HG03159 (cell line): ENCODE results near the gene DTX3.
"Not testable (repeated sequence)": the region's sequence is repeated elsewhere in the genome, so short reads cannot be mapped to it uniquely, and the experiment has no call there.

Experiments used
- ATAC-seq: cut with Tn5 transposase; IDR thresholded peaks from one replicate; pipeline ENCODE4 v1.9.1; 2021; ENCODE audit warnings: mild to moderate bottlenecking, moderate library complexity; ENCODE audit not compliant: unreplicated experiment

The DTX3 gene

DNA sequence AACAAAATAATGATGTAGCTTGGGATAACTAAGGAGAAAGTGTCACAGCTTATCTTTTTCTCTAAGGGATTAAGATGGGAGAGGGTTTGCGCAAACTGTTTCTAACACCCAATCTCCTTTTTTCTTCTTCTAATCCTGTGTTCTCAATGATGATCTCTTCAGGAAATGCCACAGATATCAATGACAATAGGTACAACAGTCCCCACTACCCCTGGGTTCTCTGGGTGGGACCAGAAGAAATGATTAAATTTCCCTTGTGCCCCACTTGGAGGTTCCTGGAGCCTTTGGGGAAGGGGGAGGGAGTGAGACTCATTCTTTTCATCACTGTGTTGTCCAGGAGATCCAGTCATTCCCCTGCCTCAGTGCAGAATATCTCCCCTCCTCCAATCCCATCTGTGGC, 22.2 kb upstream of the DTX3 start:
- ATAC-seq, result no peak

DNA sequence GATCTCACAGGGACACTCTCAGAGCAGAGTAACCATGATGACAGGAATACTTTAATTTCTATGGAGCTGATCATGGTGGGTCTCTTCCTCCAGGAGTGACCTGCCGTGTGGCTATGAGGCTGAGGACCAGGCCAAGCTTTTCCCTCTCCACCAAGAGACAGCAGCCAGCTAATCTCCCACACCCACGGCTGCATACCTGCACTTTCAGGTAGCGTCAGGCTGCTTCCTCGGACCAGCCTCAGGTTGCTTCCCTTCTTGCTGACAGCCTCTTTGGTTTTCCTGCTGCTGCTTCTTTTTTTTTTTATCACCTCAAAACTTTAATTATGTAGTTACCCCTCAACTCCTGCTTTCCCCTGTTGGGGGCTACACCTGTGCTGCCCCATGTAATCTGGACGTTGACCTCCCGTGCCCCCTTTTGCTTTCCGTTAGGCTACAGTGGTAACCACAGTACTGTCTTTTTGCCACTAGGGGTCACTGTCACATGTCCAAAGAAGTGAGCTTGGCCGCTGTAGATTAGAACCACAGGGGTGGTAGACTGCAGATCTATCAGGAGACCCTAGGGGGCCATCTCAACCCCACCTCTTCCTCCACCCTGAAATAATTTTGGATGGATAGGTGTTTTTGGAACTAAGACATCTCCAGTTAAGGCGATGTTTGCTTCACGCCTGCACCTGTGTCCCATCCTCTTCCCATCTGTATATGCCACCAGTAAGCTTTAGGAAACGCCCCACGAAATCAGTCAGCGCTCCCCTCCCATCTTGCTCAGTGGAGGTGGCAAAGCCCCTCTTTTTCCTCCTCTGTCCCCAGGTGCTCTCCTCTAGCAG, 21.4 kb upstream of the DTX3 start:
- peak; percentile 98 for ATAC-seq

GRCh38 chr12:57584050-57584449, 20.6 kb upstream of the DTX3 start:
- ATAC-seq, result no peak

DNA sequence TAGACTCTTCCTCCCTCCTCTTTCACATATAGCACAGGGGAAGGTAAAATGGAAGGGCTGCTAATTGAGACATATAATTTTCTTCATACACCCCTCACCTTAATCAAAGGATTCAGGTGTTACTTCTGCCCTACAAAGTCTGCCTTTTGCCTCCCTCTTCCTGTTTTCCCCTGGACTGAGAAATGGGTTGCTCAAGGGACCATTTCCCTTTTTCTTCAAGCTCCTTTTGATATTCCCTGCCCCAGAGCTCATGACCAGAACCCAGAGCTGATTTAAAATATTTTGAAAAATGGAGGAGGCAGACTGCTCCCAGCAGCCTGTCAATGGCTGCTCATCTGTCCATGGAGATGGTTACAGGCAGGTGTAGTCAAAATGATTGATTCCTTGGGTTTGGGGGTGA, 19.9 kb upstream of the DTX3 start:
- ATAC-seq, result no peak

GRCh38 chr12:57585156-57585555, 19.5 kb upstream of the DTX3 start:
- ATAC-seq, result no peak

DNA sequence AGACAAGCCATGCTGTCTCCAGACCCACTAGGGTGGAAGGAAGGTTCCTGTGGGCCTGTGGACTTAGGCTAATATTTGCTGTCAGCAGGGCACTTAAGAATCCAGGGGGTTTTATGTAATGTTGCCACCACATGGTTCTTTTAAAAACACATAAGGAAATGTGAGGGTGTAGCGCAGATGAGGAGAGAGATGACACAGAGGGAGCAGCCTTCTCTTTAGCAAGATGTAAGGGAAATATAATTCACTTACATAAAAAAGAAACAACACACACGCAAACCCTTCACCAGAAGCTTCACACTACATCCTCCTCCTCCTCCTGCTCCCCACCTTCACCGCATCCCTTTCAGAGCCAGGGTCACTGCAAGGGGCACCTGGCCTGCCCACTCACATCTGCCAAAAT, 18.5 kb upstream of the DTX3 start:
- ATAC-seq, result no peak

DNA sequence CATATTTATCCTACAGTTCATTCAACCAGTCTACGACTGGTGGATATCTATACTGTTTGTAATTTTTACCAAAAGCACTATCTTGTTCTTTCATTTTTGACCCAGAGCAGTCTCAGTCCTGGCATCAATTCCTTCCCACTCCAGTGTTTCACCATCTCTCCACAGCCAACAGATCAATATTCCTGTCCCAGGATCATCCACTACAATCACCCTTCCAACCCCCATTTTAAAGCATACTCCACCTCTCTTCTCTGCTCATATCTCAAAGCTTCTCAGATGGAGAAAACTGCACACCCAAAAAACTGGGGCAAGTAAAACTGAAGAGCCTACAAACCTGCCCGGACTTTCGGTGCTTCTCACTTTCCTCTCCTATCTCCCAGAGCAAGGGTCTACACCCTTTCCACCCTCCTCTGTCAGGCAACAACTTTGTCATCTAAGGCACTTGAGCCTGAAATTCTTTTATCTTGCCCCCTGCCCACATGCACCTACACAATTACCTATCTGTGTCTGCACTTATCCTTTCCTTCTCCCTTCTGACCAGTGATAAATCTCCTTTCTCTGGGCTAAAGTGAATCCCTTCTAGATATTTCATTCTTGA, 17.7 kb upstream of the DTX3 start:
- ATAC-seq, result no peak

DNA sequence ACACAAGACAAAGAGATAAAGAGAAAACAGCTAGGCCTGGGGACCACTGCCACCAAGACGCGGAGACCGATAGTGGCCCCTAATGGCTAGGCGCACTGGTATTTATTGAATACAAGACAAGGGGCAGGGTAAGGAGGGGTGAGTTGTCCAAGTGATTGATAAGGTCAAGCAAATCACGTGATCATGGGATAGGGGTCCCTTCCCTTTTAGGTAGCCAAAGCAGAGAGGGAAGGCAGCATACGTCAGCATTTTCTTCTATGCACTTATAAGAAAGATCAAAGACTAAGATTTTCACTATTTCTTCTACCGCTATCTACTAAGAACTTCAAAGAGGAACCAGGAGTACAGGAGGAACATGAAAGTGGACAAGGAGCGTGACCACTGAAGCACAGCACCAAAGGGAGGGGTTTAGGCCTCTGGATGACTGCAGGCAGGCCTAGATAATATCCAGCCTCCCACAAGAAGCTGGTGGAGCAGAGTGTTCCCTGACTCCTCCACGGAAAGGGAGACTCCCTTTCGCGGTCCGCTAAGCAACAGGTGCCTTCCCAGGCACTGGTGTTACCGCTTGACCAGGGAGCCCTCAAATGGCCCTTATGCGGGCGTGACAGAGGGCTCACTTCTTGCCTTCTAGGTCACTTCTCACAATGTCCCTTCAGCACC, 15.5 kb upstream of the DTX3 start:
- ATAC-seq, result not testable (repeated sequence)

GRCh38 chr12:57590479-57590863, 14.2 kb upstream of the DTX3 start:
- no peak for ATAC-seq

DNA sequence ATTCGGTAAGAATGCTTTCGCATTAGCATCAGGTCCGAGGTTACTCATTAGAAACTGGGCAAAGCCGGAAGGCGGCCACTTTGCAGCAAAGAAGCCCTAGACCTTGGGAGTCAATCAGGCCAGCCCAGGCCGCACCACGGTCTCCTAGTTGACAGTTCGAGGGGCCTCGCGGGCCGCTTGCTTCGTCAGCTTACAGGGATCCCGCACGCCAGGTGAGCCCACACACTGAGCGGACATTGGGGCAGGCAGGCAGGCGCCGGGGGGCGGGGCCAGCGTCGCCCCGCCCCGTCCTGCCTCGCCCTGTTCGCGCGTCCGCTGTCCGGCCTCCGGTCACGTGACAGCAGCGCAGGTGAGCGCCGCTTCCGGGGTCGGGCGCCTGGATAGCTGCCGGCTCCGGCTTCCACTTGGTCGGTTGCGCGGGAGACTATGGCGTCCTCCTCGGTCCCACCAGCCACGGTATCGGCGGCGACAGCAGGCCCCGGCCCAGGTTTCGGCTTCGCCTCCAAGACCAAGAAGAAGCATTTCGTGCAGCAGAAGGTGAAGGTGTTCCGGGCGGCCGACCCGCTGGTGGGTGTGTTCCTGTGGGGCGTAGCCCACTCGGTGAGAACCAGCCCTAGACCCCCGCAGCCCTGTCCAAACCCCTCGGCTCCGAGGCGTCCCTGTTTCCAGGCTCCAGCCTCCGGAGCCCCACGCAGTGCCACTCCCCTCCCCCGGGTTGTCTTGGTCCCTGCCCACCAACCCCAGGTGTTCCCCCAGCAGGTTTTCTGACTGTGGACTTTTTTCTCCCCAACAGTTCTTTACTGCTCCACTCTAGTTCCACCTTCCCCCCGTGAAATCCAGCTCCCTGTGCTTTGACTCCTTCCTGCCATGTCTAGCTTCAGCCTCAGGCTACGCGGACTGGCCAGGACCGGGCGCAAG, 13.5 kb upstream of the DTX3 start, which contains the start of gene PIP4K2C:
Gene PIP4K2C, plus strand, starts transcription at position 329 of the 918 bp plus-strand sequence. Its CDS starts 98 bp downstream, at position 427.
- ATAC-seq, result peak; percentile 93

DNA sequence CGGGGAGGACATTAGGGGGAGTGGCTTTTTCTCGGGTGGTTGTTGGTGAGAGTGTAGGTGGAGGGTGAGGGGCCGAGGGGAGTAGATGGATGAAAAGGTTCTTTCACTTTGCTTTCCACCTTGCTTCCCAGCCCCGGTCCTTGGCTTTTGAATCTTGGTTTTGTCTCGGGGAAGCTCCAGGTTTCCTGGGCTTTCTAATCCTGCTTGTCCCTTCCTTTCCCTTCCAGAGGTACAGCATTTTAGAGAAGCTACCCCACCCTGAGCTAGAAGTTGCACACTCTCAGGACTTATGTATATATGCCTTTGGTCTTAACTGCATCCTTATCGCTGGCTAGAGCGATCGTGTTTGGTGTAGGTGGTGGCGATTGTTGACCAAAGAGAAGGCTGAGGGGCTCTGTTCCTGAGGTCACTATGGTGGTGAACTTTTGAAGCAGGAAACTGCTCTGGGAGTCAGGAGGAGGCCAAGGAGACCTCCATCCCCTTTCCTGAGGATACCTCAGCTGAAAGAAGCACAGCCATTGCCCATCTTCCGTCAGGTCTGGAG, 12.8 kb upstream of the DTX3 start:
- ATAC-seq, result peak; percentile 8

DNA sequence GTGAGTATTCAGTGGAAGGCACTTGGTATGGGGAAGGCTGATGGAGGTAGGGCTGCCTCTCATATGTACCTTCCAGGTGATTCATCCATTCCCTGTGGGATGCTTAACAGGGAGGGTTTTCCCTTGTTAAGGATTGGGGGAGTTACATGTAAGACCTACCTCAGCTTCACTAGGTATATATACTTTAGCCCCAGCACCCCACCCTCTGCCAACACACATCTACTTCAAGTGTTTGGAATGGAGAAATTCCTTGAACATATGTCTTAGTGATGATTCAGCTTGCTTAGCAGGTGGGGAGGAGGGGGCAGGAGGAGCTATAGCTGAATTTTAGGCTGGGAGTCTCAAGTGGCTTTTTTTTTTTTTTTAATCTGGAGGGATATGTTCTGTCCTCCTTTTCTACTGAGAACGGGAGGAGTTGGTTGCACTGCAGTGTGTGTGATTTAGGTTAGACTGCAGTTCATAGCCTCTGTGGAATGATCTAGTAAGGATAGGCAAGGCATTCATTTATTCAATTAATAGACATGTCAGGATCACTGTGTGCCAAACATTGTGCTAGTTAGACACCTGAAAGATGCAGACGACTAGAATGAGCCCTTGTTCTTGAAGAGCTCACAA, 12.0 kb upstream of the DTX3 start:
- no peak for ATAC-seq

GRCh38 chr12:57593187-57593586, 11.4 kb upstream of the DTX3 start:
- no peak for ATAC-seq

DNA sequence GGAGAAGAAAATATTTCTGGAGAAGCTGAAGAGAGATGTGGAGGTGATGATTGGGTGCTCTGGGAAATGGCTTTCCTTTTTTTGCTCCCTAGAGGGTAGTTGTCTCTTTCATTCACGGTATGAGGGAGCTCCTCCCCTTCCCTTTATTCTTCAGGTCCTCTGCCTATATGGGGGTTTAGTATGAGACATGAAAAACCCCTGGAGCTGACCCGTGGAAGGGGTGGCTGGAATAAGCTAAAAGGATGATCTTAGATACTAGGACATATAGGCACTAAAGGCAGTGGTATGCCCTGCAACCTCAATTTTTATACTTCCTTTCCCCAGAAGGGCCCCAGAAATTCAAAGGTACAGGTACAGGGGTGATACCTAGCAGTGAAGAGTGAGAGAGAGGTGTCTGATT, 4.2 kb upstream of the DTX3 start:
- no peak for ATAC-seq

DNA sequence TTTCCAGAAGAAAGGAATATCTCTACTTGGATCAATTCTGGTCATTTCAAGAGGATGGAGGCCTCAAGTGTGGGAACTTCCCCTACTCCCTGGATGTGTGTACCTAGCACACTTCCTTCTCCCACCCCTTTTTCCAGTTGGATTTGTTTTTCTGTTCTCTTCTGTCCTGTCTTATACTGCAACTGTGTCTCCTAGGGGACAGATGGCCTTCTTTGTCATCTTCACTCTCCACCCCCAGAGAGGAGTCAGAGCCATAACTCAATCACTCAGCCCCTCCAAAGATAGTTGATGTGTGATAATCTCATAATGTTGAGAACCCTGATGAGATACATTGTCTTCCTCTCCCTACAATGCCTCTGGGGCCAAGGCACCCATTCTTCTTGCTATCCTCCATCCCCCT, 2.1 kb upstream of the DTX3 start:
- no peak for ATAC-seq

DNA sequence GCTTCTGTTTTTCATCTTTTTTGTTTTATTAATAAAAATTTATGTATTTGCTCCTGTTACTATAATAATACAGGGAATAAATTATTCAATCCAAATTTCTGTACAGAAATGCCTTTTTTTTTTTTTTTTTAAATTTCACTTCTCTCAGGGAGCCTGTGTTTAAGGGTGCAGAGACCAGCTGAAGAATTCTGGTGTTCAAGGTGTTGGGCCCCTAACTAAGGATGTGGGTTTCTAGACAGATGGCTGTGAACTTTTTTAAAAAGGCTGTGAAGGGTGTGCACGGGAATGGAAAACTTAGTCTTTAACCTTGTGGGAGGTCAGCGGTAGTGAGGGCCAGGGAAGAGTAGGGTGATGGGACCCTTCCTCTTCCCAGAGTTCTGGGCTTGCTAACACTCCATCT, 1.3 kb upstream of the DTX3 start:
- no peak for ATAC-seq

DNA sequence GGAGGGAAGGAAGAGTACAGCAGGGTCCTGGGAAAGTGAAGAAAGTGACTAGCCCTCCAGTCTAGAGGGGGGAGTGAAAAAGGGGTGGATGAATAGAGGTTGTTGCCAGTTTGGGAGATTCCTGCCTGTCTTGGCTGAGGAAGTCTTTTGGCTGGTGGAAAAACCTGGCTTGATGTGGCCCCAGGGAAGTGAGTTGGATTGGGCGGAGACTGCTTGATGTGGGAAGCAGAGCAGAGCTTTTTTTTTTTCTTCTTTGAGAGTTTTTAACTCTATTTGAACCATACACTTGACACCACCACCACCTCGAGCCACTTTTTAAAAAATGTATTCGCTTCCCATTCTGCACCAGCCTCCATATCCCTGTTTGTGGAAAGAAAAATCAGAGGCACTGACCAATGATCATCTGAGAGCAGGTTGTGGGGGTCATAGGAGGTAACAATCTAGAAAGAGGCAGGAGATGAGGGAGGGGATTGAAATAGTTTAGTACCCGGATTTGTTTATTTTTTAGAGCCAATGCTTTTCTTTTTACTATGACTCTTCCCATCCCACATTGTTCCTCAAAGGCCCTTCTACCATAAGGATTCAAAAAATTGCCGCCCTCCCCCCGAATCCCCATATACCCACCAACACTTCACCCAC, 690 bp upstream of the DTX3 start:
- ATAC-seq, result no peak

DNA sequence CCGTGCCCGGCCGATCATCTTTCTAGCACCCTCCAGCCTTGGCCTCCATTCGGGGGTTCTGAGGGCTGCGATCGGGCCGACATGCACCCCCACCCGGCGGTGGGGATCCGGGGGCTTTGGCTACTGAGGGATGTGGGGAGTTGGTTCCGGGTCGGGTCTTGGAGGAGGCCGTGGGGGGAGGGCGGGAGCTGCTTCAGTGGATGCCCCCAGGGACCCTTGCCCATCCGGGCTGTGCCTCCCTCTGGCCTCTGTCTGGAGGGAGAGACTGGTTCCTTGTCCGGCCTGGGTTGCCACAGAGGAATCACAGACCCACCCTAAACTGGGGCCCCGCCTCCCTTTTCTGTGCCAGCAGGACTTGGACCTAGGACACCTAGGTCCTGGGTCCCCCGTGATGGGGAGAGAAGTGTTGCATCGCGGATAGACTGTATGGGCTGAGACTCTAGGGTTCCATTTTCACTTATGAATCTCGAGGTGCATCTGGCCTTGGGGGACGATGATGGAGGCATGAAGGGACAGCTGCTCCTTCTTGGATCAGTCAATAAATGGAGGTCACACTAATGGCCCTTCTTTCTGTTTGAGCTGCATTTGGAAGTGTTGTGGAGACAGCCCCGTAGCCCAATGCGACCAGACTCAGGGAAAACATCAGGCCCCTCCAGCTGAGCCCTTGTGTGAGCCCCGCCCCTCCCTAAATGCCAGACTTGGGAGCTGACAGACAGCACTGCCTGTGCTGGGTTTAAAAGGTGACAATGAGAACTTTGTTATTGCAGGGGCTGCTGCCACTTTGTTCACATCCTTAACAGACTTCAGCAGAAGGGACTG, 577 bp downstream of the DTX3 start:
- ATAC-seq, result no peak

DNA sequence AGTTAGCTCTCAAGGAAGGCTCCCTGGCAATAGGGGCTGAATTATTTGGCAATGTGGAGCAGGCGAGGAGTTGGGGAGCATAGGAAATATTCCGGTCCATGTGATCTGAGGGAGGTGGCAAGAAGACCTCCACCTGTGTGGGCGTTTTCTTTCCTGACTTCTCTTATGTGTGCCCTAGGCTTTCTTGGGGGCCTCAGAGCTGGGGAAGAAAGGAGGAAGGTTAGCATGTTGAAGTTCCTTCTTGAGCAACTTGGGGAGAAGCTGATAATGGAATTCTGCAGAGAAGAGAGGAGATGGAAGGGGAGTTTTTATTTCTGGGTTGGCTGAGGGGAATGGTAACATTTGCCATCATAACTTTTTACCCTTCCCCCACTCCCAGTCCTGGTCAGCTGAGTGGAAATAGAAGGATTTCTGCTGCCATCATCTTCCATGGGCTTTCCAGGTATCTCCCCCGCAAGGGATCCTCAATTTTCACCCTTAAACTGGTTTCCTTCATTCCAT, 1.2 kb downstream of the DTX3 start:
- no peak for ATAC-seq
